Chondrocyte (in vitro differentiated cells): Measurements from ENCODE around the gene DRAP1. TPM values are rescaled to one million over a fixed set of nuclear protein-coding genes. Genes with fewer than 3 reads are reported as not detected.

Experiments
- DNase-seq: peaks from one replicate; pipeline ENCODE4 v3.0.0; 2021; ENCODE audit warnings: mixed read lengths, low spot score
- H3K27ac Mint-ChIP-seq: one replicate; pipeline ENCODE4 v1.8.0; 2021; ENCODE audit warnings: mild to moderate bottlenecking, moderate library complexity, mixed read lengths; ENCODE audit not compliant: unreplicated experiment
- H3K27me3 Mint-ChIP-seq: 2 replicates; pipeline ENCODE4 v1.8.0; 2021; ENCODE audit warnings: low read depth, mixed read lengths
- H3K36me3 Mint-ChIP-seq: 2 replicates; pipeline ENCODE4 v1.8.0; 2021; ENCODE audit warnings: low read depth, mixed read lengths
- H3K4me1 Mint-ChIP-seq: 2 replicates; pipeline ENCODE4 v1.8.0; 2021; ENCODE audit warnings: low read depth, mild to moderate bottlenecking, mixed read lengths
- H3K4me3 Mint-ChIP-seq: one replicate; pipeline ENCODE4 v1.8.0; 2021; ENCODE audit warnings: mild to moderate bottlenecking, moderate library complexity, mixed read lengths; ENCODE audit not compliant: unreplicated experiment
- H3K9me3 Mint-ChIP-seq: 2 replicates; pipeline ENCODE4 v1.8.0; 2021; ENCODE audit warnings: low read depth, mixed read lengths
- CTCF ChIP-seq: fragments of 200-600 bp; sonication (generic); IDR thresholded peaks from 2 replicates; pipeline ENCODE4 v1.5.0; 2021; ENCODE audit warnings: antibody characterized with exemption, mild to moderate bottlenecking, moderate library complexity
- total RNA-seq: library from RNA; stranded (reverse); gene quantifications from 3 replicates; pipeline ENCODE4 v1.2.1, GENCODE V29; 2021

Gene DRAP1
- total RNA-seq, 1 donor from 2014 or later = 111 TPM

GRCh38 chr11:65896034-65896999 lies 22.9 kb upstream of the DRAP1 start:
- H3K4me1 Mint-ChIP-seq = peaks cover 35% of the 10 kb centered on the region
- no peak overlapping the region for H3K27ac Mint-ChIP-seq
- peaks cover 3% of the 10 kb centered on the region for H3K36me3 Mint-ChIP-seq
- no peak overlapping the region for H3K4me3 Mint-ChIP-seq
- H3K27me3 Mint-ChIP-seq = no peaks in the 10 kb centered on the region
- TF ChIP-seq CTCF = no peak
- no peaks in the 10 kb centered on the region for H3K9me3 Mint-ChIP-seq
- no peak for DNase-seq

- Mint-ChIP-seq H3K4me3 (no peak overlapping the region), H3K27me3 (no peaks in the 10 kb centered on the region), H3K4me1 (peaks cover 36% of the 10 kb centered on the region), H3K27ac (no peak overlapping the region), H3K9me3 (no peaks in the 10 kb centered on the region), H3K36me3 (peaks cover 3% of the 10 kb centered on the region)
- DNase-seq = no peak
- no peak for TF ChIP-seq CTCF
These were observed 22.2 kb upstream of the DRAP1 start for GRCh38 chr11:65897020-65897471.

- Mint-ChIP-seq H3K27ac (peak overlapping the region; percentile 93), H3K36me3 (no peaks in the 10 kb centered on the region), H3K4me1 (peaks cover 42% of the 10 kb centered on the region), H3K9me3 (no peaks in the 10 kb centered on the region), H3K27me3 (no peaks in the 10 kb centered on the region), H3K4me3 (peak overlapping the region; percentile 79)
- DNase-seq = no peak
- TF ChIP-seq CTCF = no peak
These were observed 20.4 kb upstream of the DRAP1 start for GRCh38 chr11:65898656-65899355.

- no peak for DNase-seq
- H3K4me1 Mint-ChIP-seq = peaks cover 47% of the 10 kb centered on the region
- H3K9me3 Mint-ChIP-seq = no peaks in the 10 kb centered on the region
- peak; percentile 15 for TF ChIP-seq CTCF
- H3K36me3 Mint-ChIP-seq = no peaks in the 10 kb centered on the region
- H3K27me3 Mint-ChIP-seq = no peaks in the 10 kb centered on the region
- peak overlapping the region; percentile 82 for H3K27ac Mint-ChIP-seq
- peak overlapping the region; percentile 79 for H3K4me3 Mint-ChIP-seq
These were observed 19.7 kb upstream of the DRAP1 start for GRCh38 chr11:65899356-65900124.
